D341Med (cell line): Measurements from ENCODE around the gene BZW2.

Source experiments
- DNase-seq: peaks from one replicate; pipeline ENCODE4 v3.0.0; 2012; ENCODE audit warnings: low spot score

Gene BZW2

GRCh38 chr7:16645593-16646471, at the start of gene BZW2, which contains the start of gene ANKMY2:
BZW2 (plus strand) TSS chr7:16646181; CDS start chr7:16665444, 19,263 bp downstream.
ANKMY2 (minus strand) TSS chr7:16645754; CDS start chr7:16645573, 181 bp downstream.
- peak; percentile 94 for DNase-seq

- no peak for DNase-seq
Observed at GRCh38 chr7:16598015-16598414, 48.0 kb upstream of the BZW2 start.

- no peak for DNase-seq
Observed at GRCh38 chr7:16599860-16600259, 46.1 kb upstream of the BZW2 start.

- no peak for DNase-seq
Observed at GRCh38 chr7:16603633-16604032, 42.3 kb upstream of the BZW2 start.

- DNase-seq = no peak
Observed at GRCh38 chr7:16604054-16604453, 41.9 kb upstream of the BZW2 start.

GRCh38 chr7:16606704-16607103, 39.3 kb upstream of the BZW2 start:
- DNase-seq = no peak

- no peak for DNase-seq
Observed at GRCh38 chr7:16609842-16610450, 36.0 kb upstream of the BZW2 start.

GRCh38 chr7:16611711-16612110, 34.3 kb upstream of the BZW2 start:
- no peak for DNase-seq

GRCh38 chr7:16615228-16615627, 30.8 kb upstream of the BZW2 start:
- DNase-seq = no peak

- no peak for DNase-seq
Observed at GRCh38 chr7:16616122-16616521, 29.9 kb upstream of the BZW2 start.

- no peak for DNase-seq
Observed at GRCh38 chr7:16616542-16616941, 29.4 kb upstream of the BZW2 start.

- no peak for DNase-seq
Observed at GRCh38 chr7:16619979-16620408, 26.0 kb upstream of the BZW2 start.

GRCh38 chr7:16626388-16626787, 19.6 kb upstream of the BZW2 start:
- DNase-seq = no peak

- DNase-seq = no peak
Observed at GRCh38 chr7:16627236-16627635, 18.7 kb upstream of the BZW2 start.

GRCh38 chr7:16630654-16631053, 15.3 kb upstream of the BZW2 start:
- no peak for DNase-seq

- DNase-seq = no peak
Observed at GRCh38 chr7:16634271-16634738, 11.7 kb upstream of the BZW2 start.

GRCh38 chr7:16636555-16637101, 9.4 kb upstream of the BZW2 start:
- no peak for DNase-seq

- no peak for DNase-seq
Observed at GRCh38 chr7:16637379-16637778, 8.6 kb upstream of the BZW2 start.

GRCh38 chr7:16638282-16639280, 7.4 kb upstream of the BZW2 start:
- no peak for DNase-seq

- DNase-seq = no peak
Observed at GRCh38 chr7:16644157-16644556, 1.8 kb upstream of the BZW2 start.
